Panc1 (cell line): ENCODE data around the gene WDR26. TPM values are rescaled to one million over a fixed set of nuclear protein-coding genes. Genes with fewer than 3 reads are reported as not detected.

ENCODE experiments used
- ATAC-seq: fragments of 200-7000 bp; cut with Tn5 transposase; 2 replicates; pipeline ENCODE4 v1.9.1; 2020; ENCODE audit warnings: mild to moderate bottlenecking, moderate library complexity
- BruUV-seq: library from RNA; stranded (reverse); fragments of 400-500 nt; replicated peaks from 2 replicates; lab custom pipeline; 2021; lab: Mats Ljungman, UMichigan
- CTCF ChIA-PET: fragments of 300-600 bp; sonication (Branson Sonifier 250); formaldehyde crosslinking; loops from one replicate; lab custom pipeline; 2022; ENCODE audit warnings: antibody characterized with exemption; lab: Charles Lee
- POLR2A ChIA-PET: fragments of 300-600 bp; sonication (Branson Sonifier 250); formaldehyde crosslinking; loops from one replicate; lab custom pipeline; 2022; ENCODE audit warnings: antibody characterized with exemption; lab: Charles Lee
- DNase-seq: peaks from one replicate; pipeline ENCODE4 v3.0.0-alpha.2; 2010; ENCODE audit warnings: low read depth, low spot score
- H3K27ac ChIP-seq: 2 replicates; pipeline ENCODE4 v1.5.1; 2011; ENCODE audit warnings: mild to moderate bottlenecking, low read length, inconsistent platforms
- H3K27me3 ChIP-seq: fragments of 200-500 bp; sonication (Bioruptor generic); 2 replicates; pipeline ENCODE4 v1.6.0; 2014; ENCODE audit warnings: low read length, inconsistent platforms; ENCODE audit not compliant: control insufficient read depth, insufficient read depth
- H3K36me3 ChIP-seq: fragments of 200-500 bp; sonication (Bioruptor generic); 2 replicates; pipeline ENCODE4 v1.5.1; 2014; ENCODE audit warnings: inconsistent platforms, mild to moderate bottlenecking, low read length, moderate library complexity; ENCODE audit not compliant: control insufficient read depth, insufficient read depth
- H3K4me1 ChIP-seq: 2 replicates; pipeline ENCODE4 v1.5.1; 2011; ENCODE audit warnings: inconsistent platforms, mild to moderate bottlenecking, low read length, moderate library complexity; ENCODE audit not compliant: control insufficient read depth, insufficient read depth
- H3K4me3 ChIP-seq, 2 experiments: 2 replicates each; pipeline ENCODE4 v1.5.1; 2011 to 2012; ENCODE audit warnings: low read depth in 2 of 2, low read length in 2 of 2, mild to moderate bottlenecking in 2 of 2, inconsistent platforms in 1 of 2, moderate library complexity in 1 of 2
- H3K9me3 ChIP-seq: fragments of 200-500 bp; sonication (Bioruptor generic); 2 replicates; pipeline ENCODE4 v1.5.1; 2014; ENCODE audit warnings: low read depth, mild to moderate bottlenecking, inconsistent platforms, low read length, moderate library complexity; ENCODE audit not compliant: control insufficient read depth, insufficient read depth
- POLR2AphosphoS5 ChIP-seq: IDR thresholded peaks from 2 replicates; pipeline ENCODE4 v1.6.1; 2012; ENCODE audit warnings: mild to moderate bottlenecking, low read depth, low read length, moderate library complexity
- SIN3A ChIP-seq: IDR thresholded peaks from 2 replicates; pipeline ENCODE4 v1.6.1; 2012; ENCODE audit warnings: low read depth, mild to moderate bottlenecking, low read length, moderate library complexity, borderline replicate concordance; ENCODE audit not compliant: insufficient read depth
- TCF7L2 ChIP-seq: IDR thresholded peaks from 2 replicates; pipeline ENCODE4 v1.6.1; 2011; ENCODE audit warnings: mild to moderate bottlenecking, low read depth, low read length, inconsistent platforms
- in situ Hi-C: cut with HindIII; loops from 2 replicates; pipeline ENCODE4 v1.10.0; 2016; ENCODE audit warnings: low sequenced_read_pairs, low pct_unique_long_range_greater_than_20kb
- intact Hi-C: fragments of 100-400 bp; cut with micrococcal nuclease; formaldehyde crosslinking; loops from one replicate; pipeline ENCODE4 v1.10.0; 2022; ENCODE audit not compliant: unreplicated experiment
- total RNA-seq: library from RNA; stranded (reverse); gene quantifications from one replicate; pipeline ENCODE4 v1.2.1, GENCODE V29; 2021; ENCODE audit not compliant: unreplicated experiment
- TF ChIP-seq, protein P1 (sequence below): fragments of 450-650 bp; IDR thresholded peaks from 2 replicates; pipeline ENCODE4 v1.5.1; 2017; ENCODE audit warnings: mild to moderate bottlenecking
- TF ChIP-seq, protein P2 (sequence below), 2 experiments: IDR thresholded peaks; 2 replicates each; pipeline ENCODE4 v1.6.1; 2011 to 2012; ENCODE audit warnings: low read depth in 2 of 2, control low read depth in 1 of 2, low read length in 1 of 2, mild to moderate bottlenecking in 1 of 2, moderate library complexity in 1 of 2; ENCODE audit not compliant: insufficient read depth in 1 of 2

WDR26 gene
- total RNA-seq, 1 experiment from 2014 or later: 91.3 TPM

DNA sequence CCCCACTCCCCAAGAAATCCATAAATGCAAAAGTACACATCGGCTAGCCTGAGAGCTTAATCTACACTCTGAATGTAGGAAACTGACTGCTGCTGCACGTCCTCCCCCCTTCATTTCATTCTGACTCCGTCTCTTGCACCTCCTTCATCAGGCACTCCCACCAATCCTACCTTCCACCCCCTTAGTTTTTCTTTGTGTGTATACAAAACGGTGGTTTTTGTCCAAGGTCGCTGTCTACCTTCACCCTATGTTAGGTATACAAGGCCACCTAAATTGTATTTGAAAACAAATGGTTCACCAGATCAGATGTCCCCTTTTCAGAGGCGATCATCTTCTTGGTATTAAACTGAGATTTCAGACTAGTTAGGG lies 1.9 kb downstream of the WDR26 start:
- peak overlapping the region; percentile 87 to 92 for H3K4me3 ChIP-seq
- peaks cover 35% of the 10 kb centered on the region for H3K4me1 ChIP-seq
- ChIA-PET CTCF (interaction anchor here (1.3 kb wide), 1 partner anchor 490 kb away, joined by 3 read pairs; no protein-coding TSS in a partner anchor), POLR2A (no interaction called here)
- DNase-seq (no peak), ATAC-seq (0 out of 2 replicates have a peak, but pooled peaks have one; percentile 12)
- H3K27ac ChIP-seq: peak overlapping the region; percentile 84
- in situ Hi-C loops (no loop called here), intact Hi-C loops (no loop called here)
- TF ChIP-seq POLR2AphosphoS5 (no peak), TCF7L2 (no peak), SIN3A (no peak)
- TF ChIP-seq, protein P1, sequence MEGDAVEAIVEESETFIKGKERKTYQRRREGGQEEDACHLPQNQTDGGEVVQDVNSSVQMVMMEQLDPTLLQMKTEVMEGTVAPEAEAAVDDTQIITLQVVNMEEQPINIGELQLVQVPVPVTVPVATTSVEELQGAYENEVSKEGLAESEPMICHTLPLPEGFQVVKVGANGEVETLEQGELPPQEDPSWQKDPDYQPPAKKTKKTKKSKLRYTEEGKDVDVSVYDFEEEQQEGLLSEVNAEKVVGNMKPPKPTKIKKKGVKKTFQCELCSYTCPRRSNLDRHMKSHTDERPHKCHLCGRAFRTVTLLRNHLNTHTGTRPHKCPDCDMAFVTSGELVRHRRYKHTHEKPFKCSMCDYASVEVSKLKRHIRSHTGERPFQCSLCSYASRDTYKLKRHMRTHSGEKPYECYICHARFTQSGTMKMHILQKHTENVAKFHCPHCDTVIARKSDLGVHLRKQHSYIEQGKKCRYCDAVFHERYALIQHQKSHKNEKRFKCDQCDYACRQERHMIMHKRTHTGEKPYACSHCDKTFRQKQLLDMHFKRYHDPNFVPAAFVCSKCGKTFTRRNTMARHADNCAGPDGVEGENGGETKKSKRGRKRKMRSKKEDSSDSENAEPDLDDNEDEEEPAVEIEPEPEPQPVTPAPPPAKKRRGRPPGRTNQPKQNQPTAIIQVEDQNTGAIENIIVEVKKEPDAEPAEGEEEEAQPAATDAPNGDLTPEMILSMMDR: no peak
- TF ChIP-seq, protein P2, sequence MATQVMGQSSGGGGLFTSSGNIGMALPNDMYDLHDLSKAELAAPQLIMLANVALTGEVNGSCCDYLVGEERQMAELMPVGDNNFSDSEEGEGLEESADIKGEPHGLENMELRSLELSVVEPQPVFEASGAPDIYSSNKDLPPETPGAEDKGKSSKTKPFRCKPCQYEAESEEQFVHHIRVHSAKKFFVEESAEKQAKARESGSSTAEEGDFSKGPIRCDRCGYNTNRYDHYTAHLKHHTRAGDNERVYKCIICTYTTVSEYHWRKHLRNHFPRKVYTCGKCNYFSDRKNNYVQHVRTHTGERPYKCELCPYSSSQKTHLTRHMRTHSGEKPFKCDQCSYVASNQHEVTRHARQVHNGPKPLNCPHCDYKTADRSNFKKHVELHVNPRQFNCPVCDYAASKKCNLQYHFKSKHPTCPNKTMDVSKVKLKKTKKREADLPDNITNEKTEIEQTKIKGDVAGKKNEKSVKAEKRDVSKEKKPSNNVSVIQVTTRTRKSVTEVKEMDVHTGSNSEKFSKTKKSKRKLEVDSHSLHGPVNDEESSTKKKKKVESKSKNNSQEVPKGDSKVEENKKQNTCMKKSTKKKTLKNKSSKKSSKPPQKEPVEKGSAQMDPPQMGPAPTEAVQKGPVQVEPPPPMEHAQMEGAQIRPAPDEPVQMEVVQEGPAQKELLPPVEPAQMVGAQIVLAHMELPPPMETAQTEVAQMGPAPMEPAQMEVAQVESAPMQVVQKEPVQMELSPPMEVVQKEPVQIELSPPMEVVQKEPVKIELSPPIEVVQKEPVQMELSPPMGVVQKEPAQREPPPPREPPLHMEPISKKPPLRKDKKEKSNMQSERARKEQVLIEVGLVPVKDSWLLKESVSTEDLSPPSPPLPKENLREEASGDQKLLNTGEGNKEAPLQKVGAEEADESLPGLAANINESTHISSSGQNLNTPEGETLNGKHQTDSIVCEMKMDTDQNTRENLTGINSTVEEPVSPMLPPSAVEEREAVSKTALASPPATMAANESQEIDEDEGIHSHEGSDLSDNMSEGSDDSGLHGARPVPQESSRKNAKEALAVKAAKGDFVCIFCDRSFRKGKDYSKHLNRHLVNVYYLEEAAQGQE (IDR thresholded peaks at IDR 0.05; ENCODE audit: insufficient read depth in 1 of 2, low read depth in 2 of 2, low read length in 1 of 2): no peak
- BruUV-seq: no TSS peak
- no peaks in the 10 kb centered on the region for H3K27me3 ChIP-seq
- peaks cover 29% of the 10 kb centered on the region for H3K36me3 ChIP-seq
- H3K9me3 ChIP-seq: no peaks in the 10 kb centered on the region

GRCh38 chr1:224432146-224432545 lies 2.5 kb downstream of the WDR26 start:
- Histone ChIP-seq H3K27ac (peak overlapping the region; percentile 84), H3K4me1 (peaks cover 40% of the 10 kb centered on the region), H3K9me3 (no peaks in the 10 kb centered on the region), H3K36me3 (peaks cover 29% of the 10 kb centered on the region), H3K4me3 (peak overlapping the region; percentile 87 to 92), H3K27me3 (no peaks in the 10 kb centered on the region)
- DNase-seq: no peak
- no peak for TF ChIP-seq TCF7L2
- TF ChIP-seq, protein P1: no peak
- TF ChIP-seq, protein P2 (IDR thresholded peaks at IDR 0.05; ENCODE audit: insufficient read depth in 1 of 2, low read depth in 2 of 2, low read length in 1 of 2): no peak
- no peak for TF ChIP-seq POLR2AphosphoS5
- TF ChIP-seq SIN3A: no peak
- ChIA-PET CTCF (interaction anchor here (1.3 kb wide), 1 partner anchor 490 kb away, joined by 3 read pairs; no protein-coding TSS in a partner anchor), POLR2A (no interaction called here)
- in situ Hi-C loops: no loop called here
- BruUV-seq: TSS peak; percentile 65
- intact Hi-C loops: no loop called here
- ATAC-seq: no peak
